Epithelial cell of prostate (primary cell): ENCODE measurements around the gene TLCD3B.

Experiments
- DNase-seq: peaks from one replicate; pipeline ENCODE4 v3.0.0-alpha.2; 2011; ENCODE audit warnings: low read depth, low spot score
- H3K27ac ChIP-seq: fragments of 450-650 bp; 2 replicates; pipeline ENCODE4 v1.5.1; 2017; ENCODE audit warnings: mild to moderate bottlenecking

TLCD3B gene

DNA sequence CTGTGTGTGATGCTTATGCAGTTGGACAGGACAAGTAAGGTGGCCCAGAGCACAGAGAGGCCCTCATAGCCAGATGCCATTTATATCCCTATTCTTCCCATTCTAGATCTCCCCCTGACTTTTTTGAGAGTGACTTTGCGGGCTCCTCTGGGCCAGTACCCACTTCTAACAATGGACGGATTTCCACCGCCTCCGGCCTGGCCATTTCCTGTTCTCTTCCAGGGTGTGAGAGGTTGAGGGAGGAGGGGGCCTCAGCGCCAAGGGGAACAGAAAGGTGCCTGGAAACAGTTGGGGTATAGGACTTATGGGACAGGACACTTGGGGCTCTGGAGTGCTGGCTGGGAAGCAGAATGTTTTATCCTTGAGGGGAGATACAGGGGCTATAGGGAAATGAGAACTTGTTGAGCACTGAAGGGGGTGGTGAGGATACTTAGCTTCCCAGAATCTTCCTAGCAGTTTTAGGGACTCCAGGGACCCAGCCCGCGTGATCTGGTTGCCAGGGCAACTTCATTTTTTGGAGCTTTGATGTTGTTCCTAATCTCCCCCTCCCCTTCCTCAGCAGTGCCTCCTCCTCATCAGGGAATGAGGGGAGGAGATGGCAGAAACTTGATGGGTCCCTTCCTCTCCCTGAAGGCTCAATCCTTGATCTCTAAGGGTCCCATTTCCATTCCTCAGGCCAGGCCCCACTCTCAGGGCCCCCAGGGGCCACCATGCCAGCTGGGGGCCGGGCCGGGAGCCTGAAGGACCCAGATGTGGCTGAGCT lies 53.8 kb downstream of the TLCD3B start:
- no peak for DNase-seq
- H3K27ac ChIP-seq, result no peak overlapping the region

DNA sequence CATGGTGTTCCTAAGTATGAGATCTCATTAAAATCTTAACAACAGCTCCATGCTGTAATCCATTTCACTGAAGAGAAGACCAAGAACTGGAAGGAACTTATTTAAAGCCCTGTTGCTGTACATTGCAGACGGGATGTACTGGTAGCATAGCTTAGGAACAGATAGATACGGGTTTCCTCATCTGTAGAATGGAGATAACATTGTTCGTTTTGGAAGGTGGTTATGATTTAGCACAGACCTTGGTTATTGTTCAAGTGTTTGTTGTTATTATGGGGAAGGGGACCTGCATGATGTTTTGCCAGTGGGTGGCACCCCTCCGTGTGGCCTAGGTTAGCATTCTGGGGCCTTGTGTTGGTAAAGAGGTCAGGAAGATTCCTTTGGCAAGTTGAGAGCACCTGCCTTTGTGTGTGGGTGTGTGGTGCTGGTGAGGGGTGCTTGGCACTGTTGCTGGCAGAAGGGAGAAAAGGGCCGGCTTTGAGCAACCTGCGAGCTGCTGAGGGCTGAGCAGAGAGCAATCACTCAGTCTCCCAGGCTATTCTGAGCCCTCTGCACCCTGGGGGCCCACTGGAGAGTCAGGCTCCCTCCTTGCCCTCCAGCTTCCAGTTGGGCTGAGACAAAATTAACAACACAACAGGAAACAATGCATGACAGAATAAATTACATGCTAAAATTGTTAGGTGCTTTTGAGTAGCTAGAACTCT lies 55.1 kb downstream of the TLCD3B start:
- H3K27ac ChIP-seq, result no peak overlapping the region
- no peak for DNase-seq

DNA sequence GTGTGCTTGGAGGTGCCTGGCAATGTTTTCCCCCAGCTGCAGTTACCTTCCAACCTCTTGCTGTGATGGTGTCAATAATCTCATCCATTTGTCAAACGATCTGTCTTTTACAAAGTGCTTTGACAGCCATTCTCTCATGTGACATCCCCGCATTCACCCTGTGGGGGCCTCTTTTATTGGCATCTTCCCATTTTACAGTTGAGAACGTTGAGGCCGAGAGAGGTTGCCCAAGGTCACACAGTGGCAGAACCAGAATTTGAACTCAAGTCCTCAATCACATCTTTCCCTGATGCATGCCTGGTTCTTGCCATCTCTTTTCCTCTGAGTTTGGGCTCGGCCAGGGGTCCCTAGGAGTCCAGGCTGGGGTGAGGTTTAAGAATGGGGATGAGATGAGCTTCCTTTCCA lies 55.9 kb downstream of the TLCD3B start:
- DNase-seq, result no peak
- no peak overlapping the region for H3K27ac ChIP-seq
